ENCODE data around the gene RALB. TPM values are rescaled to one million over a fixed set of nuclear protein-coding genes. Genes with fewer than 3 reads are reported as not detected.
"Not testable (repeated sequence)": the region's sequence is repeated elsewhere in the genome, so short reads cannot be mapped to it uniquely, and the experiment has no call there.

Gene RALB
- total RNA-seq, 1 experiment from 2014 or later: 24.6 TPM

GRCh38 chr2:120310136-120310535, 57.5 kb downstream of the RALB start:
- Histone ChIP-seq H3K79me2 (ENCODE audit: insufficient read depth, low read length) (no peaks in the 10 kb centered on the region), H2BK5ac (ENCODE audit: insufficient read length, low read length) (no peak overlapping the region), H3K4me2 (ENCODE audit: insufficient read depth, insufficient read length, low read length) (no peak overlapping the region), H3K9ac (ENCODE audit: extremely low read depth, insufficient read length, low read length) (no peak overlapping the region), H3K56ac (ENCODE audit: insufficient read length, low read depth, low read length) (no peak overlapping the region), H2BK12ac (ENCODE audit: insufficient read length, low read depth, low read length) (no peak overlapping the region), H4K8ac (replicated peaks; ENCODE audit: insufficient read length, low read depth, low read length) (no peak overlapping the region), H3K27ac (ENCODE audit: insufficient read length, low read depth, low read length) (no peak overlapping the region), H4K91ac (ENCODE audit: insufficient read length, low read depth, low read length) (no peak overlapping the region), H3K23ac (ENCODE audit: insufficient read length, low read depth, low read length) (no peak overlapping the region), H2BK120ac (ENCODE audit: low read depth, low read length, poor library complexity, severe bottlenecking) (no peak overlapping the region), H2BK15ac (ENCODE audit: low read depth, low read length) (no peak overlapping the region), H3K9me3 (ENCODE audit: control insufficient read depth, low read depth, low read length) (no peaks in the 10 kb centered on the region), H3K18ac (ENCODE audit: insufficient read length, low read depth, low read length) (no peak overlapping the region), H3K14ac (ENCODE audit: insufficient read depth, low read length) (no peak overlapping the region), H3K23me2 (ENCODE audit: insufficient read length, low read depth, low read length, poor library complexity, severe bottlenecking) (peaks cover 4% of the 10 kb centered on the region), H3K79me1 (ENCODE audit: insufficient read depth, low read depth, low read length, poor library complexity, severe bottlenecking) (no peaks in the 10 kb centered on the region), H4K5ac (ENCODE audit: insufficient read length, low read depth, low read length) (no peak overlapping the region), H3K4me1 (ENCODE audit: insufficient read depth, low read length) (no peaks in the 10 kb centered on the region), H2AFZ (ENCODE audit: low read length) (no peak overlapping the region), H3T11ph (ENCODE audit: low read length) (no peak overlapping the region), H4K20me1 (ENCODE audit: control insufficient read depth, insufficient read depth, insufficient read length) (peaks cover 2% of the 10 kb centered on the region), H3K27me3 (ENCODE audit: insufficient read depth, low read length) (peaks cover 6% of the 10 kb centered on the region; the same call in 1 of the 2 replicates), H2AK5ac (ENCODE audit: insufficient read length, low read length) (no peak overlapping the region), H2BK20ac (ENCODE audit: low read depth, low read length, poor library complexity, severe bottlenecking) (no peak overlapping the region), H3K4ac (ENCODE audit: low read depth, low read length) (no peak overlapping the region)
- Mint-ChIP-seq H3K27me3 (ENCODE audit: low read depth) (peaks cover 75% of the 10 kb centered on the region), H3K9me3 (no peaks in the 10 kb centered on the region; a peak in 2 of 5 replicates), H3K4me1 (peaks cover 21 to 38% of the 10 kb centered on the region in 2 experiments), H3K4me3 (no peak overlapping the region), H3K27ac (no peak overlapping the region), H3K36me3 (ENCODE audit: insufficient read depth in 1 of 3, low read depth in 3 of 3) (no peaks in the 10 kb centered on the region)
- TF ChIP-seq, protein P1, sequence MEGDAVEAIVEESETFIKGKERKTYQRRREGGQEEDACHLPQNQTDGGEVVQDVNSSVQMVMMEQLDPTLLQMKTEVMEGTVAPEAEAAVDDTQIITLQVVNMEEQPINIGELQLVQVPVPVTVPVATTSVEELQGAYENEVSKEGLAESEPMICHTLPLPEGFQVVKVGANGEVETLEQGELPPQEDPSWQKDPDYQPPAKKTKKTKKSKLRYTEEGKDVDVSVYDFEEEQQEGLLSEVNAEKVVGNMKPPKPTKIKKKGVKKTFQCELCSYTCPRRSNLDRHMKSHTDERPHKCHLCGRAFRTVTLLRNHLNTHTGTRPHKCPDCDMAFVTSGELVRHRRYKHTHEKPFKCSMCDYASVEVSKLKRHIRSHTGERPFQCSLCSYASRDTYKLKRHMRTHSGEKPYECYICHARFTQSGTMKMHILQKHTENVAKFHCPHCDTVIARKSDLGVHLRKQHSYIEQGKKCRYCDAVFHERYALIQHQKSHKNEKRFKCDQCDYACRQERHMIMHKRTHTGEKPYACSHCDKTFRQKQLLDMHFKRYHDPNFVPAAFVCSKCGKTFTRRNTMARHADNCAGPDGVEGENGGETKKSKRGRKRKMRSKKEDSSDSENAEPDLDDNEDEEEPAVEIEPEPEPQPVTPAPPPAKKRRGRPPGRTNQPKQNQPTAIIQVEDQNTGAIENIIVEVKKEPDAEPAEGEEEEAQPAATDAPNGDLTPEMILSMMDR (conservative IDR thresholded peaks at IDR 0.05): no peak
- DNase-seq: no peak
- no CpG with 5 or more reads among the region's 6 CpGs for WGBS (ENCODE audit: extremely low coverage, insufficient read length, low lambda C conversion rate)

DNA sequence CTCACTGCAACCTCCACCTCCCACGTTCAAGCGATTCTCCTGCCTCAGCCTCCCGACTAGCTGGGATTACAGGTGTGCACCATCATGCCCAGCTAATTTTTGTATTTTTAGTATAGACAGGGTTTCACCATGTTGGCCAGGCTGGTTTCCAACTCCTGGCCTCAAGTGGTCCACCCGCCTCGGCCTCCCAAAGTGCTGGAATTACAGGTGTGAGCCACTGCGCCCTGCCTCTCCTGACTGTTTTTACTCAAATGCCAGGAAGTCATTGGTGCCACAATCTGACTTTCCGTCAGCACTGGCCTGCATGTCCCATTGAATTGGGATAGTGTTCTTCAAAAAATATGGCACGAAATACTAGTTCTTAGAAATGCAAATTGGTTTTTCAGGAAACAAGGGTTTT, 58.2 kb downstream of the RALB start:
- not testable (repeated sequence) for H4K20me1 ChIP-seq (ENCODE audit: control insufficient read depth, insufficient read depth, insufficient read length); H3K4me2 ChIP-seq (ENCODE audit: insufficient read depth, insufficient read length, low read length); H2BK15ac ChIP-seq (ENCODE audit: low read depth, low read length); H3K18ac ChIP-seq (ENCODE audit: insufficient read length, low read depth, low read length); H3K9me3 ChIP-seq (ENCODE audit: control insufficient read depth, low read depth, low read length); H3K4me3 Mint-ChIP-seq; H3K27me3 ChIP-seq (ENCODE audit: insufficient read depth, low read length); H3K79me1 ChIP-seq (ENCODE audit: insufficient read depth, low read depth, low read length, poor library complexity, severe bottlenecking); H3K27ac ChIP-seq (ENCODE audit: insufficient read length, low read depth, low read length); H2AK5ac ChIP-seq (ENCODE audit: insufficient read length, low read length); H3K9ac ChIP-seq (ENCODE audit: extremely low read depth, insufficient read length, low read length); H3K14ac ChIP-seq (ENCODE audit: insufficient read depth, low read length); H4K91ac ChIP-seq (ENCODE audit: insufficient read length, low read depth, low read length); H2BK5ac ChIP-seq (ENCODE audit: insufficient read length, low read length); H3K56ac ChIP-seq (ENCODE audit: insufficient read length, low read depth, low read length); H3K4ac ChIP-seq (ENCODE audit: low read depth, low read length); H3K36me3 Mint-ChIP-seq (ENCODE audit: insufficient read depth in 1 of 3, low read depth in 3 of 3); H3K23ac ChIP-seq (ENCODE audit: insufficient read length, low read depth, low read length); H2BK120ac ChIP-seq (ENCODE audit: low read depth, low read length, poor library complexity, severe bottlenecking); H4K8ac ChIP-seq (replicated peaks; ENCODE audit: insufficient read length, low read depth, low read length); H3K27ac Mint-ChIP-seq; H3K23me2 ChIP-seq (ENCODE audit: insufficient read length, low read depth, low read length, poor library complexity, severe bottlenecking); H4K5ac ChIP-seq (ENCODE audit: insufficient read length, low read depth, low read length); H2BK20ac ChIP-seq (ENCODE audit: low read depth, low read length, poor library complexity, severe bottlenecking); H3T11ph ChIP-seq (ENCODE audit: low read length); H3K79me2 ChIP-seq (ENCODE audit: insufficient read depth, low read length); DNase-seq; H2AFZ ChIP-seq (ENCODE audit: low read length); H3K4me1 ChIP-seq (ENCODE audit: insufficient read depth, low read length); H3K9me3 Mint-ChIP-seq; H2BK12ac ChIP-seq (ENCODE audit: insufficient read length, low read depth, low read length)
- H3K4me1 Mint-ChIP-seq: peaks cover 22 to 42% of the 10 kb centered on the region in 2 experiments
- peaks cover 82% of the 10 kb centered on the region for H3K27me3 Mint-ChIP-seq (ENCODE audit: low read depth)
- no CpG with 5 or more reads among the region's 8 CpGs for WGBS (ENCODE audit: extremely low coverage, insufficient read length, low lambda C conversion rate)

Data from H9 (cell line).